HG03457 (cell line): ENCODE results near the gene CAPN15.
"Not testable (repeated sequence)": the region's sequence is repeated elsewhere in the genome, so short reads cannot be mapped to it uniquely, and the experiment has no call there.

Source experiments
- ATAC-seq: cut with Tn5 transposase; IDR thresholded peaks from one replicate; pipeline ENCODE4 v1.9.1; 2021; ENCODE audit warnings: moderate number of reproducible peaks; ENCODE audit not compliant: unreplicated experiment

CAPN15 gene

DNA sequence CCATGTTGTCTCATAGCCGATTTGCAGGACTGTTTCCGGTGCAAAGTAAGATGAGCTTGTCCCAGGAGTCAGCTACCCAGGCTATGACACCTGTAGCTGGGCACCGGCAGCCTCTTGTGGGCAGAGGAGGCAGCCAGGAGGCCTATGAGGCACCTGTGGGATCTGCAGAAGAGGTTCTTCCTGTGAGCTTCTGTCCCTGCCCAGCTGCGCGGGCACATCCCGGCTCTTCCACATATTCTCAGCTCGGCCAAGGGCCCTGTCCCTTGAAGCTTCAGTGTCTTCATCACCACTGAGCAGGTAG lies 21.3 kb upstream of the CAPN15 start:
- no peak for ATAC-seq

- not testable (repeated sequence) for ATAC-seq
Measured at GRCh38 chr16:507527-507926, 20.0 kb upstream of the CAPN15 start.

- no peak for ATAC-seq
Measured at GRCh38 chr16:507996-508395, 19.5 kb upstream of the CAPN15 start.

DNA sequence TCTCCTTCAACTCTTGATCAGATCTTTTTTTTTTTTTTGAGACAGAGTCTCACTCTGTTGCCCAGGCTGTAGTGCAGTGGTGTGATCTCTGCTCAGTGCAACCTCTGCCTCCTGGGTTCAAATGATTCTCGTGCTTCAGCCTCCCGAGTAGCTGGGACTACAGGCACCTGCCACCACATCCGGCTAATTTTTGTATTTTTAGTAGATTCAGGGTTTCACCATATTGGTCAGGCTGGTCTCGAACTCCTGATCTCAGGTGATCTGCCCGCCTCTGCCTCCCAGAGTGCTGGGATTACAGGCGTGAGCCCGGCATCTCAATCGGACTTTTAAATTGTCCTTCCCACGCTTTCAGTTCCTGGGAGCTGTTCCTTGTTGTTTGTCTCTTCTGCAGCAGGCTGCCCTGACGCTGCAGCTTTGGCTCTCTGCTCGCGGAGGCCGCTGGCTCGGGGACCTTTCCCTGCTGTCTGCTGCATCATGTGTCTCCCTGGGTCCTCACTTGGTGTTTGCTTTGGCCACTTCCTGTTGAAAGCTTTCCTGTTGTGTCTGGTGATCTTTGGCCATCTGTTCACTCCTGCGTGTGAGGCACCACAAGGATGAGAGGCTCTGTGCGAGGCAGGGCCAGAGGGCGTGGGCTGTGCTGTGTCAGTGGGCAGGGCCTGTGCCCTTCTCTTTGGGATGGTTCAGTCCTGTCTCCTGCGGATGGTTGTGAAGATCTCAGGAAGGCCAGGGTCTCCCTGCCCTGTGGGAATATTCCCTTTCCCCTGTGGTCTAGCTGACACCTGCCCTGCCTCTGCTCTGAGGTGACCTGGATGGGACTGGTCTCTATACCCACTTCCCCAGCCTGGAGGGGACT lies 18.4 kb upstream of the CAPN15 start:
- no peak for ATAC-seq

GRCh38 chr16:510066-510825 lies 17.3 kb upstream of the CAPN15 start:
- ATAC-seq: no peak

DNA sequence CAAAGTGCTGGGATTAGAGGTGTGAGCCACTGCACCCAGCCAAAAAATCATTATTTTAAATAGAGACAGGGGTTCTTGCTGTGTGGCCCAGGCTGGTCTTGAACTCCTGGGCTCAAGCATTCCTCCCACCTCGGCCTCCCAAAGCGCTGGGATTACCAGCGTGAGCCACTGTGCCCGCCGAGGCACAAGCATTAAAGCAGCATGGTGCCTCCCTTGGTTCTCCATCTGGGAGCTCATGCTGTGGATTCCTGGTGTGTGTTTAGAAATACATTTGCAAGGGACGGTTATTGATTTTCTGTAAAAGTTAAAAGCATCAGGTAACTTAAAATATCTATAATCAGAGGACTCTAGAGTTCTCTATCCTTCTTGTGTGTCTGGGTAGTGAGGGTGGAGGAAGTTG lies 14.7 kb upstream of the CAPN15 start:
- ATAC-seq: no peak

GRCh38 chr16:513950-514349 lies 13.6 kb upstream of the CAPN15 start:
- ATAC-seq: no peak

GRCh38 chr16:515175-515938 lies 12.2 kb upstream of the CAPN15 start:
- ATAC-seq: no peak

DNA sequence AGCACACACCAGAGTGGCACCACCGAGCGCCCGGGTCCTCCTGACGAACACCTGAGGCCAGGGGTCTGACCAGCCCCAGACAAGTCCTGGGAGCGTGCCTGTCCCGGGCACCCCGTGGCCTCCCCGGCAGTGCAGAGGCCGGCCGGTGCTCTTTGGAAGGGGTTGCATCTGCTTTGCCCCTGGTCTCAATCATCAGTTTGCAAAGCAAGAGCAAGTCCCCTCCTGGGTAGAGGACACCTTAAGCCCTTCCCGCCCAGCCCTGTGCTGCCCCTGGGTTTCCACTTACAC lies 11.6 kb upstream of the CAPN15 start:
- ATAC-seq: no peak

DNA sequence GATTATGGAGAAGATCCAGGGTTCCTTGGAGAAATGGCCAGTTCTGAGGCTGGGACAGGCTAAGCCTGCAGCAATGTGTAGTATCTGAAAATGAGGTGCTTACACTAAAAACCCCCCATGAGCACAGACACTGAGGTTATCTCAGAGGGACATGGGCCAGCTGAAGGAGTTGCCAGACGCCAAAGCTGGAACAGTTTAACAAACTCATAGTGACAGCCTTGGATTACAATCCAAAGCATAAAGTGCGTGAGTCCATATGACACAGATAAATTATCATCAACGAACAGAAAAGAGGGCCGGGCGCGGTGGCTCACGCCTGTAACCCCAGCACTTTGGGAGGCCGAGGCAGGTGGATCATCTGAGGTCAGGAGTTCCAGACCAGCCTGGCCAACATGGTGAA lies 11.2 kb upstream of the CAPN15 start:
- ATAC-seq: no peak

- no peak for ATAC-seq
Measured at GRCh38 chr16:518858-519257, 8.7 kb upstream of the CAPN15 start.

GRCh38 chr16:519425-519824 lies 8.1 kb upstream of the CAPN15 start:
- no peak for ATAC-seq

DNA sequence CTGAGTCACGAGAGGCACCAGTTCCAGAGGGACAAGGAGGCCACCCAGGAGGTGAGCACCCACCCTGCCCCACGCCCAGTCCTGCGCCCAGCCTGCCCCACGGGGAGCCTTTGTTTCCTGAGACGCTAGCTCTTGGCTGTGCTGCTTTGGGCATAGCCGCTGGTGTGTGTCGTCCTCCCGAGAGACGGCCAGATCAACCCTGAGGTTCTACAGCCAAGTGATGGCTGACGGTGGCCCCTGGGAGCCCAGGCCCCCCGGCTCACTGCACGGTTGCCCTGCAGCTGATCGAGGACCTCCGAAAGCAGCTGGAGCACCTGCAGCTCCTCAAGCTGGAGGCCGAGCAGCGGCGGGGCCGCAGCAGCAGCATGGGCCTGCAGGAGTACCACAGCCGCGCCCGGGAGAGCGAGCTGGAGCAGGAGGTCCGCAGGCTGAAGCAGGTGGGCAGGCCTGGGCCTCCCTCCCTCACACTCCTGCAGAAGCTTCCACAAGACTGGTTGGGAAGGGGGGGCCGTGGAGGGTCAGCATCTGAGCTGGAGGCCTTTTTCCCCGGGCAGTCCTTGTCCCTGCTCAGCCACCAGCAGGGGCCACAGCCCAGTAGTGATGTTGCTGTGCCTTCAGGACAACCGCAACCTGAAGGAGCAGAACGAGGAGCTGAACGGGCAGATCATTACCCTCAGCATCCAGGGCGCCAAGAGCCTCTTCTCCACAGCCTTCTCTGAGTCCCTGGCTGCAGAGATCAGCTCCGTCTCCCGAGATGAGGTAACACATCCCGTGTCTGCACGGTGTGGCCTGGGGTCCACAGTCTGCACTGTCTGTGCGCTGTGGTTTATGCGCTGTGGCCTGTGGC lies 7.4 kb upstream of the CAPN15 start:
- ATAC-seq: no peak

DNA sequence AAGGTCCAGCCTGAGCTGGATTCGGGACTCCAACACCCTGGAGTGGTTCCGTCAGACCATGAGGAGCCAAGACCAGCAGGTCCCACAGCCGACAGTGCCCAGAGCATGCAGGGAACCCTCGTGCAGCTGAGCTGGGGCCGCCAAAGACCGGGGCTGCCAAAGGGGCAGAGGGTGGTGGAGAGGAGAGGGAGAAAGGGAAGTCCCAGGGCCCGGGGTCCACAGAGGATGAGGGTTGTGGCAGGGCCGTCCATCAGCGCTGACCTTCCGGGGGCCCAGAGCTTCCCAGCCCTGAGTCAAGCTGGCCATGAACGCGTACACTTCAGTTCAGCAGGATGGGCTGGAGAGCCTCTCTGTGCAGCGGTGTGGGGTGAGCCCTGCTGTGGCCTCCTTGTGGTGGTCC lies 6.7 kb upstream of the CAPN15 start:
- no peak for ATAC-seq

DNA sequence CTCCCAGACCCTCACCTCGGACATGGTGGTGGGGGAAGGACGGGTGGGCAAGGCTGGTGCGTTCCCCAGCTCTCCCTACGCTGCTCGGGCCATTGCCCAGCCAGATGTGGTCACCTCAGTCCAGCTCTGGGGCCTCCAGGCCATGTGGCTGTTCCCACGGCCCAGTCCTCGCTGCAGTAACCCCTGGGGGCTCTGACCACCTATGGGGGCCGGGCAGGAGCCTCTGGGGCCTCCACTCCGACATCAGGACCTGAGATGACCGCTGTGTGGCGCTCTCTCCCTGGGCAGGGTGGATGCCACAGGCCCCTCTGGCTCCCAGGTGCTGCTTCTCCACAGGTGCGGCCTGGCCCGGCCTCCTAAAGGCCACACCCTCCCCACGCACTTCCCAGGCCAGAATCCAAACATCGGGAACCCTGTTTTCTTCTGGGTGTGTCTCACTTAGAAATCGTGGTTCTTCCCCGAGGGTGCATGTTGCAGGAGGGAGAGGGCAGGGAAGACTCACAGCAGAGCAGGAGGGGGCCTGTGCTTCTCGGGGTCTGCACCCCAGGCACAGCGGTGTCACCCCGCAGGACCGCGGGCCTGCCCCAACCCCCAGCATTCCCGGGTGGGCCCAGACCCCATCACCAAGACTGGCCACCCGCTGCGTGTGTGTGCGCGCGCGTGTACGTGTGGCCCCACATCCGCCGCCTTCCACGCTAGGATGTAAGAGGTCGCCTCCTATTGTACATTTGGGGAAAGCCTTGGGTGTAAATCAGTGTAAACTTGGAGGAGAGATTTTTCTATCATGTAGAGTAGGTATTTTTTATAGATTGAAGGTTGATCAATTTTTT lies 5.9 kb upstream of the CAPN15 start:
- no peak for ATAC-seq

GRCh38 chr16:522320-523096 lies 5.0 kb upstream of the CAPN15 start:
- ATAC-seq: no peak

DNA sequence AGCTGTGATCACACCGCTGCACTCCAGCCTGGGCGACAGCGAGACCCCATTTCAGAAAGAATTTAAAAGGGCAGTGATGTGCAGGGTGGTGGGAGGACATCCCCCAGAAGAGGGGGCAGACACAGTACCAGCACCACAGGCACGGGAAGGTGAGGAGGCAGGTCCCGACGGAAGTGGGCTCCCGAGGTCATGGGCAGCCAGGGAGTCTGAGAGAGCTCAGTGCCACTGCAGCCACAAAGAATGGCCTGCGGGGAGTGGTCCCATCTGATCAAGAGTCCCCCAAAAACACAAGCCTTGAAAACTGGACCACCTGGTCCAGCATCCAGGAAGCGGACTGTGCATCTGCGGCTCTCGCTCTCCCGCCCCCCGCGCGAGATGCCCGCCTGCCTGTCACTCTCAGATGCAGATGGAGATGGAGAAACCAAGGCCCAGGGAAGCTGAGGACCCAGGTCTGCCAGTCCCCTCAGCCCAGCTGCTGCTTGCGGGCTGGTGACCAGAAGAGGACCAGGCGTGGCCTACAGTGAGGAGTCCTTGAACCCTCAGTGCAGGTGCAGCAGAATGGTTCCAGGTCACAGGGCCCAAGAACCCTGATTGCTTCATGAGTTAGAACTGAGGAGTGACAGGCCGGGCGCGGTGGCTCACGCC lies 4.3 kb upstream of the CAPN15 start:
- ATAC-seq: no peak

GRCh38 chr16:524274-525040 lies 3.1 kb upstream of the CAPN15 start:
- no peak for ATAC-seq
